Measurements from ENCODE around the gene HBB. TPM values are rescaled to one million over a fixed set of nuclear protein-coding genes. Genes with fewer than 3 reads are reported as not detected.

The HBB gene
- total RNA-seq, 1 donor from 2014 or later: 100 TPM

DNA sequence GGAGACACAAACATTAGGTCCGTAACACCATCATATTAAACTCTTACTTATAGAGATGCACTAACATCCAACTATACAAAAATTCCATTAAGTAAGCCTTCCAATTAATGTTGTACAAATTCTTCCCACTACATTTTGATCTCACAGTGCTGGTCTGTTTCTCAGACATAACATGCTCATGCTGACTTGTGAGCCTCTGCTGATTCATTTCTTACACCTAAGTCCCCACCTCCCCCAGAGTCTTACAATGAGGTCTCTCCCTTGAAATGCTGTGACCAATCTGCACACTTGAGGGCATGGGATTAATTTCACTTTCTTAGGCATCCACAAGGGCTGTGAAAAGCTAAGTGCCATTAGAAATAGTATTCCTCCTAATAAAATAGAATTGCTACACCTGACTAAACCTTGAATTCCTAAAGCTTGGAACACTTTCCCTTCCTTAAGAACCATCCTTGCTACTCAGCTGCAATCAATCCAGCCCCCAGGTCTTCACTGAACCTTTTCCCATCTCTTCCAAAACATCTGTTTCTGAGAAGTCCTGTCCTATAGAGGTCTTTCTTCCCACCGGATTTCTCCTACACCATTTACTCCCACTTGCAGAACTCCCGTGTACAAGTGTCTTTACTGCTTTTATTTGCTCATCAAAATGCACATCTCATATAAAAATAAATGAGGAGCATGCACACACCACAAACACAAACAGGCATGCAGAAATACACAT lies 20.8 kb upstream of the HBB start:
- Histone ChIP-seq H3K36me3 (no peaks in the 10 kb centered on the region), H3K4me3 (no peak overlapping the region), H3K9me3 (replicated peaks) (no peaks in the 10 kb centered on the region), H3K27me3 (ENCODE audit: low read depth) (peaks cover 7% of the 10 kb centered on the region), H3K4me1 (no peaks in the 10 kb centered on the region), H3K27ac (replicated peaks) (no peak overlapping the region)
- intact Hi-C loops (cut with micrococcal nuclease): no loop called here
- DNase-seq: no peak
- no peak for TF ChIP-seq CTCF (IDR thresholded peaks at IDR 0.05; ENCODE audit: borderline replicate concordance)

GRCh38 chr11:5246772-5247471 lies 20.1 kb upstream of the HBB start:
- intact Hi-C loops (cut with micrococcal nuclease): no loop called here
- H3K9me3 ChIP-seq (replicated peaks): no peaks in the 10 kb centered on the region
- peaks cover 7% of the 10 kb centered on the region for H3K27me3 ChIP-seq (ENCODE audit: low read depth)
- no peak for TF ChIP-seq CTCF (IDR thresholded peaks at IDR 0.05; ENCODE audit: borderline replicate concordance)
- DNase-seq: no peak
- no peak overlapping the region for H3K27ac ChIP-seq (replicated peaks)
- no peaks in the 10 kb centered on the region for H3K4me1 ChIP-seq
- H3K36me3 ChIP-seq: no peaks in the 10 kb centered on the region
- no peak overlapping the region for H3K4me3 ChIP-seq

DNA sequence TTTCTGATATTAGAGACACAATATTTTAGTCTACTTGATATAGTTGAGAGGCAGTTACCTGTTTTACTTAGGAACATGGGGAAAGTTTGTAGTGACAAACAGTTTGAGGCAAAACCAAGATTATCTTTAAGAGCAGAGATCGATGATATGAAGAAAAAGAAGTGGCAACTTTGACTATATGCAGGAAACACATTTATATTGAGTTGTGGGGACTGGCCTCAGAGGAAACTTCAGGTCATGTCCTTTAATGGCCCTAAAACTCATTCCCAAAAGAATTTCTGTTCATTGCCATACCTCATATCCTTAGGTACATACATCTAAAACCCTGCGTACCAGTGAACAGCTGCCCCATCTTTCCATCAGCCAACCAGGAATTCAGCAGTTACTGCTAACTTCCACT lies 18.3 kb upstream of the HBB start:
- intact Hi-C loops (cut with micrococcal nuclease): no loop called here
- Histone ChIP-seq H3K9me3 (replicated peaks) (no peaks in the 10 kb centered on the region), H3K4me3 (no peak overlapping the region), H3K36me3 (no peaks in the 10 kb centered on the region), H3K27ac (replicated peaks) (no peak overlapping the region), H3K4me1 (no peaks in the 10 kb centered on the region), H3K27me3 (ENCODE audit: low read depth) (peaks cover 7% of the 10 kb centered on the region)
- no peak for TF ChIP-seq CTCF (IDR thresholded peaks at IDR 0.05; ENCODE audit: borderline replicate concordance)
- DNase-seq: no peak

- Histone ChIP-seq H3K9me3 (replicated peaks) (no peaks in the 10 kb centered on the region), H3K27me3 (ENCODE audit: low read depth) (peaks cover 15% of the 10 kb centered on the region), H3K36me3 (no peaks in the 10 kb centered on the region), H3K4me3 (no peak overlapping the region), H3K4me1 (no peaks in the 10 kb centered on the region), H3K27ac (replicated peaks) (no peak overlapping the region)
- TF ChIP-seq CTCF (IDR thresholded peaks at IDR 0.05; ENCODE audit: borderline replicate concordance): no peak
- DNase-seq: no peak
- intact Hi-C loops (cut with micrococcal nuclease): no loop called here
Observed at GRCh38 chr11:5243816-5244180, 16.9 kb upstream of the HBB start.

DNA sequence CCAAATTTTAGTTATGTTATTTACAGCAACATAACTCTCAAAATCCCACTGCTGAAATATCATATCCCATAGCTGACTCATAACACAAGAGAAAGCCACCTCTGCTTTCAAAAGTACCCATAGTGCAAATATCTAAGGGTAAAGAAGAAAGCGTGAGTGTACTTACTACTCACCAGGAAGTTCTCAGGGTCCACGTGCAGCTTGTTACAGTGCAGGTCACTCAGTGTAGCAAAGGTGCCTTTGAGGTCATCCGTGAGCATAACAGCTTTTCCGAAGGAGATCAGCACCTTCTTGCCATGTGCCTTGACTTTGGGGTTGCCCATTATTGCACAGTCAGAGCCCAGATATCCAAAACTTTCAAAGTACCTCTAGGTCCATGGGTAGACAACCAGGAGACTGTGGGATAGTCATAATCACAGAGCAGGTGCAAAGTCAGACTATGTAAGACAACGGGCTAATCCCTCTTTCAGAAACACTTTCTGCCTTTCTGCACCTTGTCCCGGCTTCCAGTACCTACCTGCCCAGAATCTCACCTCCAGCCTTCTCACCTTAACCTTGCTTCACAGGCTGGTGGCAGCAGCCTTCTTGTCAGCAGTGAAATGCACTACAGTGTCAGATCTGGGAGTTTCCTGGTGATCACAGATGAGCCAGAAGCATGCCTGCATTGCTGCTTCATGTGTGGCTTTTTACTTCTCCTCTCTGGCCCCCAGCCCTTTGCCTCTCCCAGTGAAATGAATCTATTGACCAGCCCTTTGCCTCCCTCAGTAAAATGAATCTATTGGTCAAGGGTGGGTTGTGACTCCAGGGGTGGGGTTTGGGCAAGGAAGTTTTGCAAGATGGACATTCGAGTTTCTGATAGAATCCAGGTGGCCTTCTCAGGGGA lies 16.3 kb upstream of the HBB start:
- Histone ChIP-seq H3K4me3 (no peak overlapping the region), H3K4me1 (no peaks in the 10 kb centered on the region), H3K9me3 (replicated peaks) (no peaks in the 10 kb centered on the region), H3K36me3 (no peaks in the 10 kb centered on the region), H3K27me3 (ENCODE audit: low read depth) (peaks cover 15% of the 10 kb centered on the region), H3K27ac (replicated peaks) (no peak overlapping the region)
- intact Hi-C loops (cut with micrococcal nuclease): no loop called here
- DNase-seq: no peak
- TF ChIP-seq CTCF (IDR thresholded peaks at IDR 0.05; ENCODE audit: borderline replicate concordance): no peak

Data from left ventricle myocardium inferior (tissue), 1 donor.